K562 (cell line): ENCODE results near the gene CASKIN1. TPM values are rescaled to one million over a fixed set of nuclear protein-coding genes. Genes with fewer than 3 reads are reported as not detected.

Experiments used
- ATAC-seq: fragments of 200-7000 bp; cut with Tn5 transposase; 3 replicates; pipeline ENCODE4 v1.9.1; 2020; ENCODE audit warnings: moderate library complexity
- BruUV-seq: library from RNA; stranded (reverse); fragments of 400-500 nt; replicated peaks from 2 replicates; lab custom pipeline; 2021; lab: Mats Ljungman, UMichigan
- CTCF ChIA-PET: fragments of 300-600 bp; formaldehyde crosslinking; extraction: SDS; loops from one replicate; lab custom pipeline; 2021; ENCODE audit warnings: low intra/inter-chr PET ratio; lab: Yijun Ruan, JAX
- POLR2A ChIA-PET: fragments of 300-600, 350-650 bp; sonication (Branson Sonifier 250); formaldehyde crosslinking; extraction: SDS; loops from one replicate; lab custom pipeline; 2021; ENCODE audit warnings: antibody characterized with exemption, inconsistent platforms; lab: Yijun Ruan, JAX
- DNase-seq, 4 experiments: peaks; one replicate each; pipeline versions ENCODE4 v3.0.0 to v3.0.0-alpha.2; 2011 to 2018; ENCODE audit warnings: low spot score in 3 of 4, mixed read lengths in 3 of 4; ENCODE audit errors: extremely low read depth in 1 of 4
- FAIRE-seq: peaks from 2 replicates; lab custom pipeline; 2011; peaks lifted over from hg19 to GRCh38; lab: Jason Lieb, UNC
- H2AFZ ChIP-seq: 2 replicates; pipeline ENCODE4 v1.6.0; 2011; ENCODE audit warnings: low read depth, low read length, control low read depth, inconsistent platforms
- H3K27ac ChIP-seq: fragments of 200-600 bp; 3 replicates; pipeline ENCODE4 v1.8.0; 2011; ENCODE audit warnings: low read depth, mild to moderate bottlenecking, control low read depth, inconsistent platforms, low read length, moderate library complexity, mixed read lengths; ENCODE audit errors: extremely low read depth
- H3K27me3 ChIP-seq, 2 experiments: fragments of 300-600 bp in 1 of 2; 2 replicates in 1 of 2; 3 replicates in 1 of 2; pipeline versions ENCODE4 v1.6.0 to v1.8.0; 2011; ENCODE audit warnings: inconsistent platforms in 2 of 2, low read length in 2 of 2, mild to moderate bottlenecking in 1 of 2, mixed read lengths in 1 of 2, moderate library complexity in 1 of 2; ENCODE audit not compliant: control insufficient read depth in 2 of 2, insufficient read depth in 2 of 2
- H3K36me3 ChIP-seq: fragments of 300-600 bp; 3 replicates; pipeline ENCODE4 v1.8.0; 2011; ENCODE audit warnings: mild to moderate bottlenecking, low read length, inconsistent platforms; ENCODE audit not compliant: control insufficient read depth, insufficient read depth
- H3K4me1 ChIP-seq, 2 experiments: fragments of 200-600 bp in 1 of 2; replicated peaks in 1 of 2; 2 replicates in 1 of 2; 3 replicates in 1 of 2; pipeline versions ENCODE4 v1.5.1 to v1.8.0; 2011; ENCODE audit warnings: inconsistent platforms in 2 of 2, low read length in 2 of 2, mild to moderate bottlenecking in 1 of 2, mixed read lengths in 1 of 2, moderate library complexity in 1 of 2; ENCODE audit not compliant: control insufficient read depth in 2 of 2, insufficient read depth in 2 of 2
- H3K4me2 ChIP-seq: 2 replicates; pipeline ENCODE4 v1.6.1; 2011; ENCODE audit warnings: low read length, control low read depth, inconsistent platforms, mixed read lengths; ENCODE audit not compliant: insufficient read depth
- H3K4me3 ChIP-seq: fragments of 200-600 bp; sonication (generic), shearing (Covaris generic); 2 replicates; pipeline ENCODE4 v1.5.1; 2016; ENCODE audit warnings: control low read depth, inconsistent platforms
- H3K79me2 ChIP-seq: fragments of 200-600 bp; 3 replicates; pipeline ENCODE4 v1.8.0; 2011; ENCODE audit warnings: low read length, inconsistent platforms; ENCODE audit not compliant: control insufficient read depth, insufficient read depth
- H3K9ac ChIP-seq, 2 experiments: 2 replicates each; pipeline versions ENCODE4 v1.6.0 to v1.6.1; 2011; ENCODE audit warnings: low read depth in 2 of 2, low read length in 2 of 2, control low read depth in 1 of 2, inconsistent platforms in 1 of 2, mild to moderate bottlenecking in 1 of 2, mixed read lengths in 1 of 2; ENCODE audit not compliant: insufficient read depth in 1 of 2
- H3K9me1 ChIP-seq: one replicate; pipeline ENCODE4 v1.6.0; 2011; ENCODE audit warnings: inconsistent platforms, mild to moderate bottlenecking, low read length, moderate library complexity; ENCODE audit not compliant: control insufficient read depth, insufficient read depth
- H3K9me3 ChIP-seq: replicated peaks from 2 replicates; pipeline ENCODE4 v1.5.1; 2011; ENCODE audit warnings: low read depth, low read length, inconsistent platforms; ENCODE audit not compliant: control insufficient read depth, insufficient read depth
- H4K20me1 ChIP-seq: replicated peaks from 2 replicates; pipeline ENCODE4 v1.6.1; 2011; ENCODE audit warnings: low read length, inconsistent platforms, mixed read lengths; ENCODE audit not compliant: control insufficient read depth, insufficient read depth
- ARID1B ChIP-seq: fragments of 450-650 bp; IDR thresholded peaks from 2 replicates; pipeline ENCODE4 v1.6.1; 2016; ENCODE audit warnings: antibody characterized with exemption, mild to moderate bottlenecking, inconsistent platforms
- CBFA2T2 ChIP-seq: fragments of 450-650 bp; conservative IDR thresholded peaks from 2 replicates; pipeline ENCODE4 v1.6.1; 2017; ENCODE audit warnings: mild to moderate bottlenecking
- MEIS2 ChIP-seq: fragments of 450-650 bp; IDR thresholded peaks from 2 replicates; pipeline ENCODE4 v1.6.1; 2014; ENCODE audit warnings: mild to moderate bottlenecking; ENCODE audit not compliant: partially characterized antibody
- MLLT1 ChIP-seq, 2 experiments: fragments of 450-650 bp; IDR thresholded peaks; 2 replicates each; pipeline ENCODE4 v1.6.1; 2016
- NFYB ChIP-seq: IDR thresholded peaks from 2 replicates; pipeline ENCODE4 v1.6.1; 2011; ENCODE audit warnings: mild to moderate bottlenecking, moderate library complexity; ENCODE audit not compliant: insufficient read length; ENCODE audit errors: extremely low read depth
- NR4A1 ChIP-seq, 2 experiments: fragments of 250-450 bp in 1 of 2; fragments of 450-650 bp in 1 of 2; sonication (Bioruptor Pico) in 1 of 2; IDR thresholded peaks; 2 replicates each; pipeline versions ENCODE4 v1.4.0 to v1.6.1; 2016 to 2020; ENCODE audit warnings: mild to moderate bottlenecking in 2 of 2, missing compliant biosample characterization in 1 of 2, missing genetic modification characterization in 1 of 2, moderate library complexity in 1 of 2
- PBX2 ChIP-seq, 2 experiments: IDR thresholded peaks in 1 of 2; conservative IDR thresholded peaks in 1 of 2; 2 replicates each; pipeline ENCODE4 v1.6.1; 2016; ENCODE audit warnings: low read depth in 2 of 2, mild to moderate bottlenecking in 1 of 2, missing compliant biosample characterization in 1 of 2, missing genetic modification characterization in 1 of 2, moderate library complexity in 1 of 2
- POLR2G ChIP-seq: fragments of 200-400 bp; formaldehyde crosslinking; IDR thresholded peaks from 2 replicates; pipeline ENCODE4 v1.6.1; 2017; ENCODE audit warnings: low read depth, mild to moderate bottlenecking, antibody characterized with exemption, low read length, moderate library complexity
- RBFOX2 ChIP-seq: fragments of 200-400 bp; formaldehyde crosslinking; IDR thresholded peaks from 2 replicates; pipeline ENCODE4 v1.6.1; 2017; ENCODE audit warnings: low read depth, mild to moderate bottlenecking, low read length, moderate library complexity
- RBM22 ChIP-seq: fragments of 200-400 bp; formaldehyde crosslinking; IDR thresholded peaks from 2 replicates; pipeline ENCODE4 v1.6.1; 2018; ENCODE audit warnings: low read length, low read depth; ENCODE audit not compliant: poor library complexity, severe bottlenecking
- TCF3 ChIP-seq: sonication (generic); formaldehyde crosslinking; IDR thresholded peaks from 2 replicates; pipeline ENCODE4 v1.4.0; 2020; ENCODE audit warnings: mild to moderate bottlenecking, missing genetic modification reagents
- TEAD4 ChIP-seq, 2 experiments: sonication (generic) in 1 of 2; formaldehyde crosslinking in 1 of 2; IDR thresholded peaks; 2 replicates each; pipeline versions ENCODE4 v1.6.1 to v1.8.0; 2012 to 2022; ENCODE audit warnings: borderline replicate concordance in 1 of 2, inconsistent platforms in 1 of 2, low read length in 1 of 2, mild to moderate bottlenecking in 1 of 2, missing genetic modification reagents in 1 of 2
- ZNF431 ChIP-seq: sonication (generic); formaldehyde crosslinking; IDR thresholded peaks from 2 replicates; pipeline ENCODE4 v1.8.0; 2022; ENCODE audit warnings: mild to moderate bottlenecking, missing genetic modification reagents
- ZNF668 ChIP-seq: fragments of 250-450 bp; sonication (Bioruptor Pico); IDR thresholded peaks from 2 replicates; pipeline ENCODE4 v1.8.0; 2022; ENCODE audit warnings: mild to moderate bottlenecking, inconsistent platforms
- WGBS: fragments of 100-300 bp; shearing (Covaris generic); methylation state at CpG from one replicate; pipeline ENCODE4 v1.1.6; 2016; ENCODE audit warnings: low coverage, mixed read lengths; ENCODE audit not compliant: insufficient coverage; ENCODE audit errors: missing lambda C conversion rate; 5-methylcytosine and 5-hydroxymethylcytosine counted together
- in situ Hi-C: fragments of 300-500 bp; cut with MboI; formaldehyde crosslinking; loops from 4 replicates; pipeline ENCODE4 v1.15.0; 2018; ENCODE audit warnings: inconsistent platforms, mixed read lengths
- intact Hi-C: fragments of 100-400 bp; cut with micrococcal nuclease; formaldehyde crosslinking; loops from 2 replicates; pipeline ENCODE4 v1.14.2; 2022
- polyA plus RNA-seq, 8 experiments: library from polyadenylated mRNA; depleted of rRNA in 4 of 8; stranded (reverse) in 5 of 8; unstranded in 3 of 8; fragments of >200 nt; fragmentation: Nextera tagmentation in 2 of 8; fragmentation: Illumina TruSeq in 1 of 8; extraction: Ambion mirVana in 2 of 8; extraction: Trizol in 1 of 8; gene quantifications; 2 replicates each; pipeline versions ENCODE4 v1.2.1 to v1.2.3, GENCODE V29; 2011 to 2014; ENCODE audit warnings: inconsistent platforms in 1 of 8, missing spikeins in 1 of 8
- total RNA-seq, 7 experiments: library from RNA; depleted of rRNA in 6 of 7; stranded (reverse); fragments of >200 nt in 6 of 7; fragmentation: Illumina TruSeq in 2 of 7; extraction: Trizol in 2 of 7; gene quantifications; 2 replicates each; pipeline versions ENCODE4 v1.2.1 to v1.2.3, GENCODE V29; 2011 to 2021; ENCODE audit warnings: low replicate concordance in 1 of 7

Gene CASKIN1
- total and polyA plus RNA-seq, 9 of the 15 experiments (the other 6 are each of a cell fraction or from before 2014, with no cell fraction given): 0.15 to 4.5 (median 1.5) TPM; not detected in 2

GRCh38 chr16:2209258-2210008 lies 13.0 kb upstream of the CASKIN1 start:
- Histone ChIP-seq H3K27ac (no peak overlapping the region), H3K27me3 (no peaks in the 10 kb centered on the region), H3K9me3 (no peaks in the 10 kb centered on the region), H3K9ac (peak overlapping the region in 1 of 2 experiments; percentile 83; a peak in 2 of 4 replicates), H2AFZ (no peak overlapping the region), H3K4me1 (peaks cover 32 to 95% of the 10 kb centered on the region in 2 experiments), H3K36me3 (peaks cover 61% of the 10 kb centered on the region; the same call in 2 of the 3 replicates), H3K9me1 (no peaks in the 10 kb centered on the region), H3K79me2 (peaks cover 71% of the 10 kb centered on the region), H3K4me3 (no peak overlapping the region), H4K20me1 (peaks cover 21% of the 10 kb centered on the region), H3K4me2 (no peak overlapping the region)
- ChIA-PET POLR2A (interaction anchor here (0.6 to 2.1 kb wide), 5 partner anchors 9 to 55 kb away, joined by 3 to 12 read pairs (median 4); partner anchors contain the start of genes ECI1 and TRAF7), CTCF (no interaction called here)
- intact Hi-C loops (no loop called here), in situ Hi-C loops (no loop called here)
- whole genome bisulfite sequencing: 52% methylated on average over 19 of the region's 29 CpGs
- ATAC-seq (no peak), FAIRE-seq (no peak), DNase-seq (peak in 2 of 4 experiments; percentile 39 to 69)
- no TSS peak for BruUV-seq
- TF ChIP-seq MEIS2 (peak; percentile 80), POLR2G (peak; percentile 5), PBX2 (CRISPR knock-in tag; IDR thresholded peaks at IDR 0.05; ENCODE audit: low read depth) (no peak), PBX2 (tag; conservative IDR thresholded peaks at IDR 0.05; ENCODE audit: low read depth) (peak; percentile 33; the same call in 1 of the 2 replicates), TEAD4 (IDR thresholded peaks at IDR 0.05; ENCODE audit: low read length) (0 out of 2 replicates have a peak, but pooled peaks have one; percentile 6), TEAD4 (CRISPR knock-in tag; IDR thresholded peaks at IDR 0.05; ENCODE audit: borderline replicate concordance) (no peak), ARID1B (peak; percentile 20), RBFOX2 (peak; percentile 62), ZNF431 (CRISPR knock-in tag) (no peak), MLLT1 (IDR thresholded peaks at IDR 0.05) (0 out of 4 replicates have a peak, but pooled peaks of 1 of the 2 experiments have one; percentile 25), CBFA2T2 (peak; percentile 66), NR4A1 (CRISPR knock-in tag; IDR thresholded peaks at IDR 0.05) (no peak), NR4A1 (tag; IDR thresholded peaks at IDR 0.05) (no peak), NFYB (no peak), TCF3 (CRISPR knock-in tag) (peak; percentile 35; the same call in 1 of the 2 replicates), RBM22 (peak; percentile 24), ZNF668 (CRISPR knock-in tag) (no peak)
